Endothelial cell of hepatic sinusoid (primary cell): ENCODE data around the gene GPR183.

Experiments used
- in situ Hi-C: cut with HindIII; loops from 2 replicates; pipeline ENCODE4 v1.10.0; 2017; ENCODE audit warnings: low sequenced_read_pairs

Gene GPR183

GRCh38 chr13:99313941-99314340 is 6.7 kb upstream of the GPR183 start:
- in situ Hi-C loops = no loop called here

- in situ Hi-C loops = no loop called here
Observed at GRCh38 chr13:99313501-99313900, 6.3 kb upstream of the GPR183 start.

DNA sequence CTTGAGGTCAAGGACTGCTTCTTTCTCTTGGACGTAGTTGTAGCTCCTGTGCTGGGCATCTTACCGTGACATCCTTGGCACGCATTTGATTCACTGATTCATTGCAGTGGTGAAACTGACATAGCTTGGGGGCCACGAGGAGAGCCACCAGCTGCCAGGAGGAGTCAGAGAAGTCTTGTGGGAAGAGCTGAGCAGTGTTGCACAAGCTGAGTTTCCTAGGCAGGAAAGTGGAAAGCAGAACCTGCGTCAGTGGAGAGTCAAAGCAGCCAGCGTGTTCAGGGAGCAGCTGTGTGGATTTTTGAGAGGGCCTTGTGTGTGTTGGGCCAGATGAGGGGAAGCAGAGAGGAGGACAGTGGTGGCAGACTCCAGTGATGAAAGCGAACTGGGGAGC is 5.3 kb upstream of the GPR183 start:
- in situ Hi-C loops = no loop called here

- in situ Hi-C loops = no loop called here
Observed at GRCh38 chr13:99311748-99312492, 4.7 kb upstream of the GPR183 start.

- in situ Hi-C loops = no loop called here
Observed at GRCh38 chr13:99311137-99311536, 3.9 kb upstream of the GPR183 start.

GRCh38 chr13:99310382-99311031 is 3.3 kb upstream of the GPR183 start:
- in situ Hi-C loops = no loop called here

DNA sequence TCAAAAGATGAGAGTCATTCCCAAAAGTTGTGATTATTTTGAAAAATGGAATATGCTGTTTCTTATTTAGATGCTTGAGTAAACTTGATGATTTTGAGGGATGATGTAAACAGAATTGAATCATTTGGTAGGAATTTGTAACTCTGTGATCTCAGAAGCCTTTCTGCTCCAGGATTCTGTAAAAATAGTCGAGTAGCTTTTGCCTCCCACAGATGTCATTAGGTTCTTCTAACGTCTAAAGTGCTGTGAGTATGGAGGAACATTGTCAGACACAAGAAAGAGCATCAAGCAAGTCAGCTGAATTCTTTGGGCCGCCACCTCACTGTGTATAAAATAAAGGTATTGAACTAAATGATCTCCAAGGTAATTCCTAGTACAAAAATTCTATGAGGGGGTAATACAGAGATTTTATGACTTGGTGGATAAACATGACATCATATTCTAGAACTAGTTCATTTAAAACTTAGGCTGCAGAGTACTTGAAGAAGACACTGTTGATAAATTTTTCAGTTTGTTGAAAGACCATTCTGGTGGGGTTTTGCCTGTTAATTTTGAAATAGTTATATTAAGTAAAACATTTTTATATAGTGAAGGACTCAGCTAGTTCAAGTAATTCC is 1.4 kb upstream of the GPR183 start:
- in situ Hi-C loops = no loop called here

DNA sequence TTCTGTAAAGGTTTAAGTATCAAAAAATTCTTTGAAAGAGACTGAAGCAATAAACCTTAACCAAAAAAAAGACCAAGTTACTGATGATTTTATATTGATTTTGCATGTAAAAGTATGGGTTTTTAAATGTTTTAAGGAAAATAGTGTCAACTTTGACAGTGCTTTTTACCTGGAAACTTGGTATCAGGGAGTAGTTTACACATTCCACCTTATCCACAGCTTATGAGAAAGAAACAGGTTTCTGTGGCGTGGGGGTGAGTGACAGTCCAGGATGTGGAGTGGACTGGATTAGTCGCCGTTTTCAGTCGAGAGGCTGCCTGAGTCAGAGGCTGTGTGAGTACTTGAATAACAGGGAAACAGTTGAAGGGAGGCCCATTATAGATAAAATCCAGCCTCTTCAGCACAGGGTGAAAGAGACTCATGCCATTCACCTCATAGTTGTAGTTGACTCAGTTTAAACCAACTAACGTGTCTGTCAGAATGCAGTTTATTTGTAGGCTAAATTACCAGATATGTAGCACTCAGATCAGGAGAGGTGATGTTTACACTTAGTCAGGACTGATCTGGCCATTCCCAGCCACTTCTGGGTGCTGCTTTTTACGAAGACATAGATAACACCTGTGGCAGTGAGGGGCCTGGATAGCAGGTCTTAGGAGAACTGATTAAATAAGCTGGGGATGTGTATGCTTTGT is 595 bp upstream of the GPR183 start:
- in situ Hi-C loops = no loop called here

DNA sequence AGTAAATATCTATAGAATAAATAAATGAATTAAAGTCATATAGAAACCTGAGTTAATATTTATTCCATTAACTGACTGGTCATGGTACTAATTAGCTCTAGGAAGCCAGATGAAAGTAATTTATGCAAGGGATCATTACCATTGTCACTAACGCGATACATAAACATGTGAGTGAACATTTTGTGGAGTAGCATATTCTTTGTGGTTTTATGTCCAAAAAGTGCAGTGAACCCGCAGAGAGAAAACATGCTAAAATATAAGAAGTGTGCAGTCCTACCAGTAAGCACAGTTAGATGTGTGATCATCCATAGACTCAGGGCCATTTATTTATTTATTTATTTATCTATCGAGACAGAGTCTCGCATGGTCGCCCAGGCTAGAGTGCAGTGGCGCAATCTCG is 1.6 kb downstream of the GPR183 start:
- in situ Hi-C loops = no loop called here

GRCh38 chr13:99305158-99305557 is 2.0 kb downstream of the GPR183 start:
- in situ Hi-C loops = no loop called here

- in situ Hi-C loops = no loop called here
Observed at GRCh38 chr13:99304541-99304940, 2.7 kb downstream of the GPR183 start.

- in situ Hi-C loops = no loop called here
Observed at GRCh38 chr13:99303863-99304521, 3.2 kb downstream of the GPR183 start.

- in situ Hi-C loops = no loop called here
Observed at GRCh38 chr13:99302637-99303505, 4.3 kb downstream of the GPR183 start.

DNA sequence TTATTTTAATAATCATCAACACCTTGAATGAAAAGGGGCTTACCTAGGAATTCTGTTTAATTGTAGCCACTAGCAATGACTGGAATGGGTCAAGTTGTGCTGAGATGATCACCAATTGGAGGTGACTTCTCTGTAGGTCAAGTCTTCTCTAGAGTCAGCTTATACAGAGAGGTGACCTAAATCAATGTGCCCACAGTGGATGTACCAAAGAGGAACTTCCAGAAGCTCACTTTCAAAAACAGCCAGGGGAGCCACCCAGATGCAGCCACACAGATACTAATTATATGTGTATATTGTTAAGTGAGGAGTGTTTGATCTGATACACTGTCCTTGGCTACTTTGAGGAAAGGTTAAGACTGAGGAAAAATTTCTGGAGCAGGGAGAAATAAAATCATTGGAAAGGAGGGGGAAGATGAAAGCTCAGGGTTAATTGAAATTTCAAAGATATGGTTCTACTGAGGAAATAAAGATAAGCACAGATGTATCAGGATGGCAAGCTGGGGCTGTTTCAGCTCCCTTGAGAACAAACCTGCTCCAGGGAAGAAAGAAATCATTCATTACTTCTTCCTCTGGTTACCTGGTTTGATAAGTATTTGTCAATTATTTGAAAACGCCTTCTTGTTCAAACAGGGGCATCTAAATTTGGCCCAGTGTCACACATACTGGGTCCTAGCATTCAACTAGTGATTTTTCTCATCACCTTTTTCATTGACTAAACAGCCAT is 5.1 kb downstream of the GPR183 start:
- in situ Hi-C loops = no loop called here

GRCh38 chr13:99301056-99301838 is 6.0 kb downstream of the GPR183 start:
- in situ Hi-C loops = no loop called here

- in situ Hi-C loops = no loop called here
Observed at GRCh38 chr13:99299920-99300341, 7.3 kb downstream of the GPR183 start.

DNA sequence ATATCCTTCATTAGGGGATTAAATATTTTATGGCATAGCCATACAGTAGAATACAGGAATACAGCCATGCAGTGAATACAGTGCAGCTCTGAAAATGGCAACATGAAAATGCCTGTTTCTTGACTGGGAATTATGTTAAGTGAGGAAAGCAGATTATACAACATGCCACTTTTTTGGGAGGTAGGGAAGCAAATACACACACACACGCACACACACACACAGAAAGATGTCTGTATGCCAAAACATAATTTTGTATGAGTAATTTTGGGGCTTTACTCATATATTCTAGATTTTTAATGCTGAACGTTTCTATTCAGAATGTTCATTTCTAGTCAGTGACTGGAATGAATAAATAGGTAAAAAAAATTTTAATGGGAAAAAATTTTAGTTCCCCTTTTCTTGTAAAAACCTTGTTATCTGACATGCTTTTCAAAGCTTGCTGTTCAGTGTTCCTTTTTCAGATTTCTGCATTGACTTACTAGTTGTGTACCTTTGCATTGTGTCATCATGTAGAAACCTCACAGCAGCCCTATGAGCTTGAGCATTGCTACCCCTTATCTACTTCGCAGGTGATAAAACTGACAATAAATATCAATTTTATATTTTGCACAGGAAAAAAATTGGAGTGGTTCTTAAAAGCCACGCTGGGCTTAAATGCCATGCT is 7.8 kb downstream of the GPR183 start:
- in situ Hi-C loops = no loop called here

DNA sequence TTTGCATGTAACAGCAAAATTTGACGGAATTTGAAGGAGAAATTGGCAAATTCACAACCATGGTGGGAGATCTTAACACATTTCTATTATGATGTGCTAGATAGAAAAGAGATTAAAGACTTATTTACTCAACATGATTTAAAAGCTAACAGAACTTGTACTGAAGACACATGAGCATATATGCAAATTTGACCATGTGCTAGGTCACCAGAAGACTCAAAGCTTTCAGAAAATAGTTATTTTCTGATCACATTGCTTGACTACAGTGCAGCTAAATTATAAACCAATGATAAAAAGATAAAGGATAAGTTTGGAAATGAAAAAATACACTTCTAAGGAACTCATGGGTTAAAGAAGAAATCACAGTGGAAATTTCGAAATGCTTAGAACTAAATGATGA is 9.1 kb downstream of the GPR183 start:
- in situ Hi-C loops = no loop called here
